Left ventricle myocardium inferior (tissue), 1 donor: ENCODE results near the gene ZNF417. TPM values are rescaled to one million over a fixed set of nuclear protein-coding genes. Genes with fewer than 3 reads are reported as not detected.
"Not testable (repeated sequence)": the region's sequence is repeated elsewhere in the genome, so short reads cannot be mapped to it uniquely, and the experiment has no call there.

ENCODE experiments used
- DNase-seq: peaks from one replicate; pipeline ENCODE4 v3.0.0-alpha.2; 2020
- H3K27ac ChIP-seq: fragments of 200-600 bp; replicated peaks from 2 replicates; pipeline ENCODE4 v1.8.0; 2021
- H3K27me3 ChIP-seq: fragments of 200-600 bp; 2 replicates; pipeline ENCODE4 v1.8.0; 2021; ENCODE audit warnings: low read depth
- H3K36me3 ChIP-seq: fragments of 200-600 bp; 2 replicates; pipeline ENCODE4 v1.8.0; 2021
- H3K4me1 ChIP-seq: fragments of 200-600 bp; 2 replicates; pipeline ENCODE4 v1.8.0; 2021
- H3K4me3 ChIP-seq: fragments of 200-600 bp; 2 replicates; pipeline ENCODE4 v1.8.0; 2021; ENCODE audit warnings: mild to moderate bottlenecking, moderate library complexity
- H3K9me3 ChIP-seq: fragments of 200-600 bp; replicated peaks from 2 replicates; pipeline ENCODE4 v1.8.0; 2021
- intact Hi-C: fragments of 100-400 bp; cut with micrococcal nuclease; formaldehyde crosslinking; loops from one replicate; pipeline ENCODE4 v1.11.0; 2022
- total RNA-seq: library from RNA; stranded (reverse); fragmentation: NEBNext Ultra II Directional; extraction: Animal tissue kit (Norgen Biotek cat#: 25700); gene quantifications from one replicate; pipeline ENCODE4 v1.2.1, GENCODE V29; 2021
- TF ChIP-seq, protein P1 (sequence below): fragments of 200-600 bp; IDR thresholded peaks from 2 replicates; pipeline ENCODE4 v1.8.0; 2021; ENCODE audit warnings: antibody characterized with exemption, mild to moderate bottlenecking, borderline replicate concordance
- donor health status: DM: no; HTN: yes; CAD: no; lungs with severe emphysema.

The ZNF417 gene
- total RNA-seq, 1 donor from 2014 or later, result 10.6 TPM

DNA sequence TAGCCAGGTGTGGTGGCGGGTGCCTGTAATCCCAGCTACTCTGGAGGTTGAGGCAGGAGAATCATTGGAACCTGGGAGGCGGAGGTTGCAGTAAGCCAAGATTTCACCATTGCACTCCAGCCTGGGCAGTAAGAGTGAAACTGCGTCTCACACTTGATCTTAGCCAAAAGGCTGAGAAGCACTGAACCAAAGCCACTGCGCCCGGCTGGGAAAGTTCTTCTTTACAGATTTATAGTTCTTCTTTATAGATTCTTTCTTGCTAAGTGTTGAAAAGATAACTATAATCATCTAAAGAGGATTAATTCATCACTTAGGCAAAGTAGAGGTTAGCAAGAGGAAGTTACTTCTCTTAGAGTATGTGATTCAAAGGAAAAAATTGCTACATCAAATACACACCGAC is 11.1 kb downstream of the ZNF417 start:
- Histone ChIP-seq H3K27ac (no peak overlapping the region), H3K9me3 (peaks cover 63% of the 10 kb centered on the region), H3K4me1 (no peaks in the 10 kb centered on the region), H3K27me3 (no peaks in the 10 kb centered on the region), H3K36me3 (peaks cover 58% of the 10 kb centered on the region), H3K4me3 (no peak overlapping the region)
- no peak for DNase-seq
- intact Hi-C loops, result no loop called here
- TF ChIP-seq, protein P1, sequence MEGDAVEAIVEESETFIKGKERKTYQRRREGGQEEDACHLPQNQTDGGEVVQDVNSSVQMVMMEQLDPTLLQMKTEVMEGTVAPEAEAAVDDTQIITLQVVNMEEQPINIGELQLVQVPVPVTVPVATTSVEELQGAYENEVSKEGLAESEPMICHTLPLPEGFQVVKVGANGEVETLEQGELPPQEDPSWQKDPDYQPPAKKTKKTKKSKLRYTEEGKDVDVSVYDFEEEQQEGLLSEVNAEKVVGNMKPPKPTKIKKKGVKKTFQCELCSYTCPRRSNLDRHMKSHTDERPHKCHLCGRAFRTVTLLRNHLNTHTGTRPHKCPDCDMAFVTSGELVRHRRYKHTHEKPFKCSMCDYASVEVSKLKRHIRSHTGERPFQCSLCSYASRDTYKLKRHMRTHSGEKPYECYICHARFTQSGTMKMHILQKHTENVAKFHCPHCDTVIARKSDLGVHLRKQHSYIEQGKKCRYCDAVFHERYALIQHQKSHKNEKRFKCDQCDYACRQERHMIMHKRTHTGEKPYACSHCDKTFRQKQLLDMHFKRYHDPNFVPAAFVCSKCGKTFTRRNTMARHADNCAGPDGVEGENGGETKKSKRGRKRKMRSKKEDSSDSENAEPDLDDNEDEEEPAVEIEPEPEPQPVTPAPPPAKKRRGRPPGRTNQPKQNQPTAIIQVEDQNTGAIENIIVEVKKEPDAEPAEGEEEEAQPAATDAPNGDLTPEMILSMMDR, result no peak

DNA sequence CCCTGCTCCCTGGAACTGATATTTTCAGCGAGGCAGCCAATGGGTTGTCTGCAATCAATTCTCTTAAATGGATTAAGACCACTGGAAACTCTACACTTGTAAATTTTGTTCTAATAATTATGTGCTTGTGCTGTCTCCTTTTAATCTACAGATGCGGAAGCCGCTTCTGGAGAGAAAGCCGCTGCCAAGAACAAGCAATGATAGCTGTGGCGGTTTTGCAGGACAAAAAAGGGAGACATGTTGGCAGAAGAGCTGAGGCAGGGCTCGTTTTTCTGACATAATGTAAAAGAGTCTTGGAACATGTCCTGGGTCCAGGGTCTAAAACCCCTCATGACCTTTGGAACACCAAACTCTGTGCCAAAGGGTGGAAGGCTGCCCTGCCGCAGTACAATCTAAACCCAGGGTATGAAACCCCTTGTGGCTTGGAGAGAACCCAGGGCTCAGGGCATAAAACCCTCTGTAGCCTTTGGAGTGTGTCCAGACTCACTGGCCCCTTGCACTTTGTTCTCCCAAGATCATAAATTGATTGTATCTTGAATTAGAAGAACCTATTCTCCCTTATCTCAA is 12.7 kb downstream of the ZNF417 start:
- Histone ChIP-seq H3K4me1 (no peaks in the 10 kb centered on the region), H3K9me3 (peaks cover 54% of the 10 kb centered on the region), H3K4me3 (no peak overlapping the region), H3K36me3 (peaks cover 45% of the 10 kb centered on the region), H3K27ac (no peak overlapping the region), H3K27me3 (no peaks in the 10 kb centered on the region)
- intact Hi-C loops, result no loop called here
- TF ChIP-seq, protein P1, result no peak
- DNase-seq, result no peak

DNA sequence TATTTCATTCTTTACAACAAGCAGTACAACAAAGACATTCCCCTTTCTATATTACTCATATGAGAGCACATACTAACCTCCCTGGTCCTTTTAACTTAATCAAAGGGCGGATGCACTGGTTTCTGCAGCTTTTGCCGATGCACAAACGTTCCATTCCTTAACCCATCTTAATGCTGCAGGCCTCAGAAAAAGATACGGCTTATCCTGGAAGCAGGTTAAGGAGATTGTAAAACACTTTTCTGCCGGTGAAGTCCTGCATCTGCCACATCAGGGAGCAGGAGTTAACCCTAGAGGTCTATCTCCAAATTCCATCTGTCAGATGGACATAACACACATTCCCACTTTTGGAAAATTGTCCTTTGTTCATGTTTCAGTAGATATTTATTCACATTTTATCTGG is 16.1 kb downstream of the ZNF417 start:
- TF ChIP-seq, protein P1, result no peak
- intact Hi-C loops, result no loop called here
- no peaks in the 10 kb centered on the region for H3K27me3 ChIP-seq
- no peak for DNase-seq
- H3K27ac ChIP-seq, result no peak overlapping the region
- H3K9me3 ChIP-seq, result peaks cover 26% of the 10 kb centered on the region
- H3K4me1 ChIP-seq, result no peaks in the 10 kb centered on the region
- H3K36me3 ChIP-seq, result peaks cover 14% of the 10 kb centered on the region
- H3K4me3 ChIP-seq, result no peak overlapping the region

DNA sequence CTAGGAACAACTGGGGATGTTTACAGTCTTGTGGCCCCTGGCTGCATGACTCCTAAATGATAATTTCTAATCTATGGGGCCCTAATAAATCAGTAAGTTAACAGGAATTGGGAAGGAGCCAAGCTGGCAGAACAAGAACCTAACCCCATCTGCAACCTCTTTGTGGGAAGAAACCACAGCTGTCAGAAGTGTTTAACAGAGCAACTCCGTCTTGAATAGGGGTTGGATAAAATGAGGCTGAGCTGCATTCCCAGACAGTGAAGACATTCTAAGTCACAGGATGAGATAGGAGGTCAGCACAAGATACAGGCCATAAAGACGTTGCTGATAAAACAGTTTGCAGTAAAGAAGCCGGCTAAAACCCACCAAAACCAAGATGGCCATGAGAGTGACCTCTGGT is 25.7 kb downstream of the ZNF417 start:
- H3K4me3 ChIP-seq, intact Hi-C loops, H3K36me3 ChIP-seq, H3K27me3 ChIP-seq, H3K27ac ChIP-seq, H3K9me3 ChIP-seq, DNase-seq: not testable (repeated sequence)
- peaks cover 30% of the 10 kb centered on the region for H3K4me1 ChIP-seq

DNA sequence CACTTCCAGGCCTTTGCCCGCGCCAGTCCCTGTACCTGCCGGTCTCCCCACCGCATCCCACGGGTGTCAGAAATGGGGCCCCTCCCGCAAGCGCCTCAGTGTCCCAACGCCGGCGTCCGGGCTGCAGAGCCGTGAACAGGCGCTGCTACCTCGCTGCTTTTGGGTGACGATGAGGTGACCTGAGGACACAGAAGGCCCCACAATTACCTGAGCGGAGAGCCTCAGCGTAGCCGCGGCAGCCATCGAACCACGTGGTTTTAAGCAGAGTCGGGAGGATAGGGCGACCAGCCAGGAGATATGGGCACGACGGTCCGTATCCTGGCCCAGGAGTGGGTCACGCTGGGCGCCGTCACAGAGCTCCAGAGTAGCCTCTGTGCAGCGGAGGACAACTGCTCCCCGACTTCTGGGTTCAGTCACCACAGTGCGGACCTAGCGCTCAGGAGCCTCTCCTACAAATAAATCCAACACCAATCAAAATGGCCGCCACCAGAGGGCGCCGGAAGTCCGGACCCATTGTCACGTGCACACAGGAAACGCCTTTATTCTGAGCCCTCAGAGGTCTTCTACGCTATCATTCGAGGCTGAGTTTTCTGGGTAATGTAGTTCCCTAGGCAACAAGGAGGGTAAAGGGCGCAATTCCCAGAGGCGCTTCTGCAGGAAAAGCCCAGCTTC is 27.7 kb downstream of the ZNF417 start, which contains the start of gene ZNF814:
Gene ZNF814 (minus strand): TSS at position 478 of the 672 bp plus-strand sequence. CDS start 235 bp downstream, at position 243.
- Histone ChIP-seq H3K4me1 (peaks cover 43% of the 10 kb centered on the region), H3K4me3 (peak within 1 kb of the TSS; percentile 79), H3K36me3 (peaks cover 19% of the 10 kb centered on the region), H3K9me3 (peaks cover 9% of the 10 kb centered on the region), H3K27ac (peak within 1 kb of the TSS; percentile 85), H3K27me3 (no peaks in the 10 kb centered on the region)
- intact Hi-C loops, result no loop called here
- DNase-seq, result peak; percentile 86
- TF ChIP-seq, protein P1, result peak; percentile 45

DNA sequence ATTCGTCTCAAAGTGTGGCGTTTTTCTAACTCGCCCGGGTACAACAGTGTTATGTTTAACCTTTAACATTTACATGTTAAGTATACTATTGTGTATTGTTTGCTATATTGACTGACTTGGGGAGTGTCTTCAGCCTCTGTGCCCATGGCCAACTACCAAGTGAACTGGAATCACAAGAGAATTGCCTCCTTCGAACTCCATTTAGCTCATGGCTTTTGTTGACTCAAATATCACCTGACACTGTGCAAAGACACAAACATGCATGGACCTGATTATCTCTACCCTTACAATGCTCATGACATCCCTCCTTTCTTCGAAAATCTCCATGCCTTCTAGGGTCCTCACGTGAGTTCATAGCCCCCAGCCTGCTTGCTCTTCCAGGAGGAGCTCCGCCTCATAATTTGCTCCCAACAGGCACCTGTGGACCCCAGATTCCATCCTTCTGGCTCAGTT is 28.3 kb downstream of the ZNF417 start:
- Histone ChIP-seq H3K36me3 (peaks cover 25% of the 10 kb centered on the region), H3K27ac (peak overlapping the region; percentile 85), H3K4me1 (peaks cover 43% of the 10 kb centered on the region), H3K9me3 (peaks cover 15% of the 10 kb centered on the region), H3K4me3 (peak overlapping the region; percentile 79), H3K27me3 (no peaks in the 10 kb centered on the region)
- TF ChIP-seq, protein P1, result no peak
- no peak for DNase-seq
- intact Hi-C loops, result no loop called here
